HCT116 (cell line): ENCODE data around the gene KCNK16. TPM values are rescaled to one million over a fixed set of nuclear protein-coding genes. Genes with fewer than 3 reads are reported as not detected.

ENCODE experiments used
- ATAC-seq: fragments of 200-7000 bp; cut with Tn5 transposase; 2 replicates; pipeline ENCODE4 v1.9.1; 2020; ENCODE audit warnings: mild to moderate bottlenecking, moderate library complexity
- BruUV-seq: library from RNA; stranded (reverse); fragments of 400-500 nt; replicated peaks from 2 replicates; lab custom pipeline; 2021; lab: Mats Ljungman, UMichigan
- CTCF ChIA-PET: fragments of 300-600 bp; sonication (Branson Sonifier 250); formaldehyde crosslinking; loops from one replicate; lab custom pipeline; 2021; ENCODE audit warnings: antibody characterized with exemption; lab: Charles Lee
- POLR2A ChIA-PET: fragments of 300-600, 350-600 bp; sonication (Branson Sonifier 250); formaldehyde crosslinking; loops from one replicate; lab custom pipeline; 2021; ENCODE audit warnings: antibody characterized with exemption; lab: Charles Lee
- RAD21 ChIA-PET, 2 experiments: fragments of 300-600 bp; sonication (Branson Sonifier 250); formaldehyde crosslinking; loops; one replicate each; lab custom pipeline; 2023; ENCODE audit warnings: low total read pairs in 2 of 2; ENCODE audit not compliant: uncharacterized antibody in 2 of 2, unreplicated experiment in 2 of 2, low non-redundant PET in 1 of 2; lab: Charles Lee
- DNase-seq: peaks from one replicate; pipeline ENCODE4 v3.0.0-alpha.2; 2010; ENCODE audit warnings: low read depth, low spot score
- H2AFZ ChIP-seq: fragments of 200-600 bp; shearing (Covaris generic), sonication (generic); 2 replicates; pipeline ENCODE4 v1.6.1; 2017; ENCODE audit warnings: low read depth, mixed run types, mixed read lengths, antibody characterized with exemption, low read length; ENCODE audit not compliant: poor library complexity, severe bottlenecking
- H3K27ac ChIP-seq: 2 replicates; pipeline ENCODE4 v1.5.1; 2012; ENCODE audit warnings: low read depth, low read length
- H3K27me3 ChIP-seq: fragments of 200-600 bp; sonication (generic); 2 replicates; pipeline ENCODE4 v1.6.1; 2016; ENCODE audit warnings: mixed run types, low read length, mixed read lengths; ENCODE audit not compliant: insufficient read depth
- H3K36me3 ChIP-seq, 2 experiments: fragments of 200-500 bp in 1 of 2; fragments of 200-600 bp in 1 of 2; sonication (Bioruptor generic) in 1 of 2; sonication (generic) in 1 of 2; 2 replicates each; pipeline versions ENCODE4 v1.5.1 to v1.6.1; 2014 to 2016; ENCODE audit warnings: low read length in 2 of 2, inconsistent platforms in 1 of 2, mixed read lengths in 1 of 2, mixed run types in 1 of 2; ENCODE audit not compliant: insufficient read depth in 2 of 2, control insufficient read depth in 1 of 2
- H3K4me1 ChIP-seq, 2 experiments: fragments of 200-600 bp in 1 of 2; sonication (generic) in 1 of 2; 2 replicates each; pipeline versions ENCODE4 v1.5.1 to v1.6.1; 2012 to 2017; ENCODE audit warnings: low read length in 2 of 2, inconsistent platforms in 1 of 2, mild to moderate bottlenecking in 1 of 2, mixed read lengths in 1 of 2, mixed run types in 1 of 2, moderate library complexity in 1 of 2; ENCODE audit not compliant: insufficient read depth in 2 of 2, control insufficient read depth in 1 of 2
- H3K4me2 ChIP-seq: fragments of 200-600 bp; sonication (generic); 2 replicates; pipeline ENCODE4 v1.6.1; 2017; ENCODE audit warnings: mixed run types, low read length, mixed read lengths
- H3K4me3 ChIP-seq, 2 experiments: fragments of 200-600 bp in 1 of 2; sonication (generic) in 1 of 2; replicated peaks in 1 of 2; 2 replicates each; pipeline ENCODE4 v1.5.1; 2011 to 2016; ENCODE audit warnings: low read length in 2 of 2, control low read depth in 1 of 2, low read depth in 1 of 2, mild to moderate bottlenecking in 1 of 2, mixed read lengths in 1 of 2, mixed run types in 1 of 2
- H3K79me2 ChIP-seq: fragments of 200-600 bp; sonication (generic); 2 replicates; pipeline ENCODE4 v1.6.1; 2017; ENCODE audit warnings: mild to moderate bottlenecking, mixed run types, low read length, moderate library complexity, mixed read lengths; ENCODE audit not compliant: insufficient read depth
- H3K9ac ChIP-seq: fragments of 200-600 bp; sonication (generic); 2 replicates; pipeline ENCODE4 v1.6.1; 2016; ENCODE audit warnings: low read length, mixed read lengths
- H3K9me2 ChIP-seq: fragments of 200-600 bp; sonication (generic), shearing (Covaris generic); 2 replicates; pipeline ENCODE4 v1.6.1; 2017; ENCODE audit warnings: mixed run types, mild to moderate bottlenecking, moderate library complexity; ENCODE audit not compliant: insufficient read depth
- H3K9me3 ChIP-seq, 2 experiments: fragments of 200-500 bp in 1 of 2; fragments of 200-600 bp in 1 of 2; sonication (Bioruptor generic) in 1 of 2; sonication (generic) in 1 of 2; 2 replicates each; pipeline ENCODE4 v1.6.1; 2014 to 2017; ENCODE audit warnings: low read length in 2 of 2, mixed read lengths in 2 of 2, inconsistent platforms in 1 of 2, low read depth in 1 of 2, mild to moderate bottlenecking in 1 of 2, mixed run types in 1 of 2, moderate library complexity in 1 of 2; ENCODE audit not compliant: control insufficient read depth in 1 of 2, insufficient read depth in 1 of 2
- H4K20me1 ChIP-seq: fragments of 200-600 bp; sonication (generic), shearing (Covaris generic); 2 replicates; pipeline ENCODE4 v1.6.1; 2017; ENCODE audit warnings: mixed run types, mild to moderate bottlenecking, moderate library complexity; ENCODE audit not compliant: insufficient read depth
- CTCF ChIP-seq, 3 experiments: fragments of 200-600 bp in 1 of 3; sonication (generic) in 1 of 3; IDR thresholded peaks in 2 of 3; conservative IDR thresholded peaks in 1 of 3; 2 replicates each; pipeline ENCODE4 v1.5.1; 2012 to 2017; ENCODE audit warnings: low read depth in 2 of 3, low read length in 2 of 3, antibody characterized with exemption in 1 of 3, borderline replicate concordance in 1 of 3, control low read depth in 1 of 3, mild to moderate bottlenecking in 1 of 3, mixed read lengths in 1 of 3, mixed run types in 1 of 3, moderate library complexity in 1 of 3; ENCODE audit not compliant: insufficient read depth in 1 of 3
- ELF1 ChIP-seq: IDR thresholded peaks from 2 replicates; pipeline ENCODE4 v1.6.1; 2012; ENCODE audit warnings: low read depth, borderline replicate concordance
- EZH2 ChIP-seq: fragments of 200-600 bp; sonication (generic); IDR thresholded peaks from 2 replicates; pipeline ENCODE4 v1.6.1; 2017; ENCODE audit warnings: antibody characterized with exemption, mixed run types
- EZH2phosphoT487 ChIP-seq: fragments of 200-600 bp; IDR thresholded peaks from 2 replicates; pipeline ENCODE4 v1.6.1; 2018; ENCODE audit warnings: antibody characterized with exemption, borderline replicate concordance
- POLR2A ChIP-seq: IDR thresholded peaks from 2 replicates; pipeline ENCODE4 v1.7.0; 2011; ENCODE audit warnings: borderline replicate concordance; ENCODE audit not compliant: insufficient read depth, insufficient read length; ENCODE audit errors: extremely low read depth
- POLR2AphosphoS5 ChIP-seq: IDR thresholded peaks from 2 replicates; pipeline ENCODE4 v1.6.1; 2011; ENCODE audit warnings: mild to moderate bottlenecking, low read depth, low read length, moderate library complexity
- RAD21 ChIP-seq: IDR thresholded peaks from 2 replicates; pipeline ENCODE4 v1.6.1; 2012; ENCODE audit warnings: low read depth, mild to moderate bottlenecking
- REST ChIP-seq: IDR thresholded peaks from 2 replicates; pipeline ENCODE4 v1.6.1; 2012; ENCODE audit warnings: low read depth
- SIN3A ChIP-seq: IDR thresholded peaks from 2 replicates; pipeline ENCODE4 v1.6.1; 2012; ENCODE audit warnings: low read depth
- SRF ChIP-seq: IDR thresholded peaks from 2 replicates; pipeline ENCODE4 v1.6.1; 2012; ENCODE audit warnings: low read depth
- TCF7L2 ChIP-seq: IDR thresholded peaks from 2 replicates; pipeline ENCODE4 v1.7.0; 2011; ENCODE audit warnings: borderline replicate concordance, inconsistent platforms; ENCODE audit not compliant: insufficient read depth, insufficient read length; ENCODE audit errors: extremely low read depth
- ZFX ChIP-seq: fragments of 450-650 bp; IDR thresholded peaks from 2 replicates; pipeline ENCODE4 v1.6.1; 2017
- ZNF274 ChIP-seq: fragments of 200-500 bp; sonication (Bioruptor generic); IDR thresholded peaks from 2 replicates; pipeline ENCODE4 v1.6.1; 2014; ENCODE audit warnings: mild to moderate bottlenecking, low read depth, low read length, inconsistent platforms
- intact Hi-C: fragments of 100-400 bp; cut with micrococcal nuclease; formaldehyde crosslinking; loops from 2 replicates; pipeline ENCODE4 v1.10.0; 2022
- total RNA-seq: library from RNA; stranded (reverse); gene quantifications from one replicate; pipeline ENCODE4 v1.2.1, GENCODE V29; 2021; ENCODE audit not compliant: unreplicated experiment

Gene KCNK16
- total RNA-seq, 1 experiment from 2014 or later = not detected

GRCh38 chr6:39266782-39267355 lies 55.6 kb downstream of the KCNK16 start:
- Histone ChIP-seq H3K79me2 (no peaks in the 10 kb centered on the region), H3K27me3 (no peaks in the 10 kb centered on the region), H3K4me3 (no peak overlapping the region), H3K9me3 (no peaks in the 10 kb centered on the region), H3K9ac (no peak overlapping the region), H3K36me3 (no peaks in the 10 kb centered on the region), H2AFZ (no peak overlapping the region), H3K4me1 (no peaks in the 10 kb centered on the region), H3K4me2 (no peak overlapping the region), H3K9me2 (no peaks in the 10 kb centered on the region), H3K27ac (no peak overlapping the region), H4K20me1 (no peaks in the 10 kb centered on the region)
- CTCF ChIA-PET = interaction anchor here (1.2 kb wide), 1 partner anchor 36 kb away, joined by 3 read pairs; no protein-coding TSS in a partner anchor
- RAD21 ChIA-PET = no interaction called here
- BruUV-seq = no TSS peak
- POLR2A ChIA-PET = no interaction called here
- DNase-seq = no peak
- intact Hi-C loops = no loop called here
- TF ChIP-seq RAD21 (no peak), CTCF (IDR thresholded peaks at IDR 0.05 in 2 of 3, conservative IDR thresholded peaks at IDR 0.05 in 1 of 3; ENCODE audit: borderline replicate concordance in 1 of 3, insufficient read depth in 1 of 3, low read depth in 2 of 3, low read length in 2 of 3) (no peak), EZH2phosphoT487 (no peak), SIN3A (no peak), ELF1 (no peak), POLR2A (no peak)
- no peak for ATAC-seq

- Histone ChIP-seq H3K27ac (no peak overlapping the region), H3K9ac (no peak overlapping the region), H3K79me2 (no peaks in the 10 kb centered on the region), H3K36me3 (no peaks in the 10 kb centered on the region), H4K20me1 (no peaks in the 10 kb centered on the region), H3K9me2 (no peaks in the 10 kb centered on the region), H3K27me3 (no peaks in the 10 kb centered on the region), H3K9me3 (no peaks in the 10 kb centered on the region), H2AFZ (no peak overlapping the region), H3K4me2 (no peak overlapping the region), H3K4me1 (no peaks in the 10 kb centered on the region), H3K4me3 (no peak overlapping the region)
- ChIA-PET CTCF (interaction anchor here (1.2 kb wide), 1 partner anchor 36 kb away, joined by 3 read pairs; no protein-coding TSS in a partner anchor), RAD21 (no interaction called here), POLR2A (no interaction called here)
- intact Hi-C loops = no loop called here
- no TSS peak for BruUV-seq
- DNase-seq (no peak), ATAC-seq (no peak)
- TF ChIP-seq SRF (no peak), ZFX (no peak), ZNF274 (no peak), POLR2AphosphoS5 (no peak), TCF7L2 (no peak), EZH2 (no peak), EZH2phosphoT487 (no peak), RAD21 (no peak), REST (no peak)
Observed at GRCh38 chr6:39266375-39266774, 56.1 kb downstream of the KCNK16 start.
